Natural killer cell treated with Interleukin-12 subunit alpha and Interleukin-12 subunit beta and Interleukin-15 and Interleukin-18, amount 100 ng/mL, for 72 hours (primary cell): ENCODE data around the gene MALSU1. TPM values are rescaled to one million over a fixed set of nuclear protein-coding genes. Genes with fewer than 3 reads are reported as not detected.
A peak's percentile ranks its signal among the peaks of the same experiment; 100 is the strongest.

ENCODE experiments used
- ATAC-seq, 2 donors: fragments of 150-1000 bp; cut with Tn5 transposase in 1 of 2; sonication (Bioruptor Pico), chemical (Tn5 transposase) in 1 of 2; 2 replicates each; pipeline ENCODE4 v1.10.0; 2021
- DNase-seq: peaks from one replicate; pipeline ENCODE4 v3.0.0; 2022; ENCODE audit warnings: low spot score
- H3K27ac Mint-ChIP-seq, 2 donors: 1 replicate in 1 of 2; 2 replicates in 1 of 2; pipeline ENCODE4 v1.8.0; 2022; ENCODE audit warnings: mixed read lengths in 2 of 2, mild to moderate bottlenecking in 1 of 2, moderate library complexity in 1 of 2
- H3K27me3 Mint-ChIP-seq, 2 donors: 1 replicate in 1 of 2; 2 replicates in 1 of 2; pipeline ENCODE4 v1.8.0; 2022; ENCODE audit warnings: mixed read lengths in 2 of 2
- H3K36me3 Mint-ChIP-seq: one replicate; pipeline ENCODE4 v1.8.0; 2022; ENCODE audit warnings: mixed read lengths
- H3K4me1 Mint-ChIP-seq, 2 donors: 1 replicate in 1 of 2; 2 replicates in 1 of 2; pipeline ENCODE4 v1.8.0; 2022; ENCODE audit warnings: low read depth in 2 of 2, mixed read lengths in 2 of 2, mild to moderate bottlenecking in 1 of 2
- H3K4me3 Mint-ChIP-seq: one replicate; pipeline ENCODE4 v1.8.0; 2022; ENCODE audit warnings: mixed read lengths
- H3K9me3 Mint-ChIP-seq: 2 replicates; pipeline ENCODE4 v1.8.0; 2022; ENCODE audit warnings: mixed read lengths
- total RNA-seq, 2 donors: library from RNA; stranded (reverse); gene quantifications; one replicate each; pipeline ENCODE4 v1.2.3, GENCODE V29; 2022

Gene MALSU1
- total RNA-seq, 2 donors from 2014 or later = 43.0 to 60.4 TPM

- no peak overlapping the region for H3K4me3 Mint-ChIP-seq
- H3K27ac Mint-ChIP-seq = no peak overlapping the region
- no peaks in the 10 kb centered on the region for H3K9me3 Mint-ChIP-seq
- H3K4me1 Mint-ChIP-seq = no peaks in the 10 kb centered on the region
- peaks cover 16 to 27% of the 10 kb centered on the region in 2 donors for H3K27me3 Mint-ChIP-seq
- ATAC-seq = no peak
- no peaks in the 10 kb centered on the region for H3K36me3 Mint-ChIP-seq
- no peak for DNase-seq
Observed at GRCh38 chr7:23335136-23335535, 36.0 kb downstream of the MALSU1 start.

- Mint-ChIP-seq H3K4me1 (no peaks in the 10 kb centered on the region), H3K27me3 (peaks cover 16 to 27% of the 10 kb centered on the region in 2 donors), H3K9me3 (no peaks in the 10 kb centered on the region), H3K36me3 (no peaks in the 10 kb centered on the region), H3K4me3 (no peak overlapping the region), H3K27ac (no peak overlapping the region)
- ATAC-seq (no peak), DNase-seq (no peak)
Observed at GRCh38 chr7:23335621-23336020, 36.5 kb downstream of the MALSU1 start.

GRCh38 chr7:23336086-23336485 is 36.9 kb downstream of the MALSU1 start:
- no peaks in the 10 kb centered on the region for H3K36me3 Mint-ChIP-seq
- H3K27me3 Mint-ChIP-seq = peaks cover 16 to 27% of the 10 kb centered on the region in 2 donors

GRCh38 chr7:23336799-23337283 is 37.7 kb downstream of the MALSU1 start:
- no peaks in the 10 kb centered on the region for H3K36me3 Mint-ChIP-seq
- no peak overlapping the region for H3K27ac Mint-ChIP-seq
- no peaks in the 10 kb centered on the region for H3K9me3 Mint-ChIP-seq
- DNase-seq (no peak), ATAC-seq (no peak)
- H3K4me1 Mint-ChIP-seq = no peaks in the 10 kb centered on the region
- H3K27me3 Mint-ChIP-seq = peaks cover 16 to 27% of the 10 kb centered on the region in 2 donors
- H3K4me3 Mint-ChIP-seq = no peak overlapping the region

More at GRCh38 chr7:23336086-23336485, 36.9 kb downstream of the MALSU1 start:
- no peaks in the 10 kb centered on the region for H3K4me1 Mint-ChIP-seq
- no peak overlapping the region for H3K4me3 Mint-ChIP-seq
- H3K27ac Mint-ChIP-seq = no peak overlapping the region
- no peaks in the 10 kb centered on the region for H3K9me3 Mint-ChIP-seq
- ATAC-seq = no peak
- no peak for DNase-seq

GRCh38 chr7:23337374-23337773 is 38.2 kb downstream of the MALSU1 start:
- Mint-ChIP-seq H3K27me3 (peaks cover 16 to 27% of the 10 kb centered on the region in 2 donors), H3K9me3 (no peaks in the 10 kb centered on the region), H3K4me3 (no peak overlapping the region), H3K27ac (no peak overlapping the region), H3K36me3 (no peaks in the 10 kb centered on the region), H3K4me1 (no peaks in the 10 kb centered on the region)
- ATAC-seq (peak in 1 of 2 donors; percentile 11), DNase-seq (no peak)

GRCh38 chr7:23338439-23338838 is 39.3 kb downstream of the MALSU1 start:
- H3K4me1 Mint-ChIP-seq = no peaks in the 10 kb centered on the region
- ATAC-seq (no peak), DNase-seq (no peak)
- H3K36me3 Mint-ChIP-seq = no peaks in the 10 kb centered on the region
- peaks cover 16 to 27% of the 10 kb centered on the region in 2 donors for H3K27me3 Mint-ChIP-seq
- no peaks in the 10 kb centered on the region for H3K9me3 Mint-ChIP-seq
- no peak overlapping the region for H3K27ac Mint-ChIP-seq
- no peak overlapping the region for H3K4me3 Mint-ChIP-seq

GRCh38 chr7:23338863-23339262 is 39.7 kb downstream of the MALSU1 start:
- peaks cover 18 to 27% of the 10 kb centered on the region in 2 donors for H3K27me3 Mint-ChIP-seq
- H3K36me3 Mint-ChIP-seq = no peaks in the 10 kb centered on the region
- H3K4me3 Mint-ChIP-seq = no peak overlapping the region
- H3K9me3 Mint-ChIP-seq = no peaks in the 10 kb centered on the region
- ATAC-seq = no peak
- H3K27ac Mint-ChIP-seq = no peak overlapping the region
- no peak for DNase-seq
- H3K4me1 Mint-ChIP-seq = no peaks in the 10 kb centered on the region

GRCh38 chr7:23341846-23342598 is 42.9 kb downstream of the MALSU1 start:
- H3K4me3 Mint-ChIP-seq = no peak overlapping the region
- H3K27ac Mint-ChIP-seq = no peak overlapping the region
- H3K27me3 Mint-ChIP-seq = peaks cover 12 to 19% of the 10 kb centered on the region in 2 donors
- no peaks in the 10 kb centered on the region for H3K9me3 Mint-ChIP-seq
- peaks cover 12 to 13% of the 10 kb centered on the region in 2 donors for H3K4me1 Mint-ChIP-seq
- no peaks in the 10 kb centered on the region for H3K36me3 Mint-ChIP-seq
- DNase-seq = no peak
- no peak for ATAC-seq

- H3K9me3 Mint-ChIP-seq = no peaks in the 10 kb centered on the region
- ATAC-seq (no peak), DNase-seq (no peak)
- H3K4me3 Mint-ChIP-seq = no peak overlapping the region
- H3K27me3 Mint-ChIP-seq = peaks cover 9 to 10% of the 10 kb centered on the region in 2 donors
- H3K36me3 Mint-ChIP-seq = no peaks in the 10 kb centered on the region
- peaks cover 22 to 23% of the 10 kb centered on the region in 2 donors for H3K4me1 Mint-ChIP-seq
- no peak overlapping the region for H3K27ac Mint-ChIP-seq
Observed at GRCh38 chr7:23343102-23343501, 44.0 kb downstream of the MALSU1 start.

GRCh38 chr7:23343806-23344475 is 44.8 kb downstream of the MALSU1 start:
- Mint-ChIP-seq H3K4me3 (no peak overlapping the region), H3K27ac (no peak overlapping the region), H3K4me1 (peaks cover 22 to 23% of the 10 kb centered on the region in 2 donors), H3K36me3 (no peaks in the 10 kb centered on the region), H3K27me3 (peaks cover 8% of the 10 kb centered on the region in 2 donors), H3K9me3 (no peaks in the 10 kb centered on the region)
- DNase-seq = no peak
- no peak for ATAC-seq

GRCh38 chr7:23345601-23346000 is 46.5 kb downstream of the MALSU1 start:
- Mint-ChIP-seq H3K27ac (peak overlapping the region; percentile 29 to 89), H3K4me1 (peaks cover 22 to 23% of the 10 kb centered on the region in 2 donors), H3K27me3 (peaks cover 3% of the 10 kb centered on the region in 2 donors), H3K4me3 (peak overlapping the region; percentile 78), H3K36me3 (no peaks in the 10 kb centered on the region), H3K9me3 (no peaks in the 10 kb centered on the region)
- DNase-seq (no peak), ATAC-seq (no peak)

GRCh38 chr7:23346316-23346715 is 47.2 kb downstream of the MALSU1 start:
- Mint-ChIP-seq H3K27me3 (peaks cover 3 to 5% of the 10 kb centered on the region in 2 donors), H3K4me1 (peaks cover 22 to 23% of the 10 kb centered on the region in 2 donors), H3K4me3 (peak overlapping the region; percentile 78), H3K36me3 (no peaks in the 10 kb centered on the region), H3K9me3 (no peaks in the 10 kb centered on the region), H3K27ac (peak overlapping the region; percentile 29 to 89)
- DNase-seq (no peak), ATAC-seq (peak; percentile 60 to 66)

- Mint-ChIP-seq H3K4me3 (peak overlapping the region; percentile 78), H3K27me3 (peaks cover 3 to 5% of the 10 kb centered on the region in 2 donors), H3K9me3 (no peaks in the 10 kb centered on the region), H3K36me3 (no peaks in the 10 kb centered on the region), H3K4me1 (peaks cover 22 to 23% of the 10 kb centered on the region in 2 donors), H3K27ac (peak overlapping the region; percentile 29 to 89)
- DNase-seq = no peak
- ATAC-seq = no peak
Observed at GRCh38 chr7:23347033-23347681, 48.0 kb downstream of the MALSU1 start.
